ENCODE measurements around the gene BCLAF3. TPM values are rescaled to one million over a fixed set of nuclear protein-coding genes. Genes with fewer than 3 reads are reported as not detected.

BCLAF3 gene
- total RNA-seq, 2 experiments from 2014 or later = 5.5 to 7.6 TPM

DNA sequence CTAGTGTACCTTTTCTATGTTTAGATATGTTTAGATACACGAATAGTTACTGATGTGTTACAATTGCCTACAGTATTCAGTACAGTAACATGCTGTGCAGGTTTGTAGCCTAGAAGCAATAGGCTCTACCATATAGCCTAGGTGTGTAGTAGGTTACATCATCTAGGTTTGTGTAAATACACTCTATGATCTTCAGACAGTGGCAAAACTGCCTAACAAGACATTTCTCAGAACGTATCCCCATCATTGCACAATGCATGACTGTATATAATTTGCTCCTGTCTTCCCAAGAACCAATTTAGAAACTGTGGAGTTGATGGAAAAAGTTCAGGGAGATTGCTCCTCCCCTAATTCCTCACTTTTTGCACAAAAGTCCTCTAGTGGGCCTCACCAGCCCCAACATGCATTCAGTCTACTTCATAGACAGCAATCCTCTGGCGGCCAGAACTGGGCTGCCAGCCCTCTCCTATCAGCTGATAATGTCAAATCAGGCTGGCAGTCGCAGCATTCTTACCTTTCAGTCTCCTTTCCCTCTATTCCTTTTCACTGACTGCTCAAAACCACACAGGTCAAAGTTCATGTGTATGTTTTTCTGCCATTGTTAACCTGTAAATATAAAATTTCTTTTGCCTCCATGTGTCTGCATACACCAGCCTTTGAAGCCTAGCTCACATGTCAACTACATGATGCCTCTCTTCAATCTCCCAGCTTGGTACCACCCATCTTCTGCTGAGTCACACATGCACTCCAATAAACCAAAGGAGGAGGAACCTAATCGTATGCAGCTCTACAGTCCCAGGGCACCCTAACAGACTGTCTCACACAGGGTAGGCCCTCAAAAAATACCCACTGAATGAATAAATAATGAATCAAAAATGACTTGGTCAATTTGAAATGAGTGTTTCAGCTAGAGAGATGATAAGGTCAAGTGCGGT is 32.0 kb downstream of the BCLAF3 start:
- no peaks in the 10 kb centered on the region for H3K27me3 Mint-ChIP-seq
- CTCF ChIA-PET = no interaction called here
- peaks cover 2% of the 10 kb centered on the region for H3K4me1 Mint-ChIP-seq
- H3K4me3 Mint-ChIP-seq = no peak overlapping the region
- DNase-seq (no peak), ATAC-seq (no peak)
- H3K27ac Mint-ChIP-seq = no peak overlapping the region
- peaks cover 4% of the 10 kb centered on the region for H3K36me3 Mint-ChIP-seq
- H3K9me3 Mint-ChIP-seq (ENCODE audit: low read depth) = no peaks in the 10 kb centered on the region

DNA sequence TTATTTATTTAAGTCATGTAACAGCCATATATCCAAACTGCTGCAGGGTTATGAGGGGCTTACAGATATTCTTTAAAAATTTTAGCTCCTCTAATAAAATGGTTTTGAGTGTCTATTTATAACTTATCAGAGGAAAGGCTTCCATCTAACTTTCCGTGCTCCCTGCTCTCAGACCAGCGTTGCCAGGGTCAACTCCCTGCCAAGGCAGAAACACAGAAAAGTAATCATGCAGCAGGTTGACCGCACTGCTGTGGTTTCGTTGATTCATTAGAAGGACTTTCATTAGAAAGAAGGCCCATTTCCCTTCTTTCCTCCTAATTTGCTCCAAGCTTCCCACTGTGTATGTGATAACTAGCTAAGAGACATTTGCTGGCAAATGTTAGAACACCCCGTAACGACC is 33.9 kb downstream of the BCLAF3 start:
- DNase-seq (no peak), ATAC-seq (no peak)
- CTCF ChIA-PET = no interaction called here
- Mint-ChIP-seq H3K27me3 (no peaks in the 10 kb centered on the region), H3K4me3 (no peak overlapping the region), H3K9me3 (ENCODE audit: low read depth) (no peaks in the 10 kb centered on the region), H3K4me1 (peaks cover 6% of the 10 kb centered on the region), H3K36me3 (peaks cover 6% of the 10 kb centered on the region), H3K27ac (no peak overlapping the region)

DNA sequence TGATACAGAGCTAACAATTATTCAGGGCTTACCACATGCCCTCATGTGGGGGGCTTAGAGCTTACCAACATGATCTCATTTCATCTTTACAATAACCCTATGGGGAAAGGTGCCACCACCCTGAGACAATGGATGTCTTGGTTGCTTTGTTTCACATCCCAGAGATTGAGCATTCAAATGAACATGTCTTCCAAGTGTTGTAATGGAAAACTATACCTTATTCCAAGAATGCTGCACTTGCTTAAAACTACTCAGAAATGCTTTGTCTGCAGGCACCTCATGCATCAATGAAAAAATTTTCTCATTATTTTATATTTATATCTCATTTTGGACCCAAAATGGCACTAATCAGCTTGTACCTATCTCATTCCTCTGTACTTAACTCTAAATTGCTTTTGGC is 34.6 kb downstream of the BCLAF3 start:
- CTCF ChIA-PET = no interaction called here
- ATAC-seq (no peak), DNase-seq (no peak)
- H3K9me3 Mint-ChIP-seq (ENCODE audit: low read depth) = no peaks in the 10 kb centered on the region
- H3K4me3 Mint-ChIP-seq = no peak overlapping the region
- peaks cover 6% of the 10 kb centered on the region for H3K4me1 Mint-ChIP-seq
- H3K27ac Mint-ChIP-seq = no peak overlapping the region
- no peaks in the 10 kb centered on the region for H3K27me3 Mint-ChIP-seq
- peaks cover 6% of the 10 kb centered on the region for H3K36me3 Mint-ChIP-seq

DNA sequence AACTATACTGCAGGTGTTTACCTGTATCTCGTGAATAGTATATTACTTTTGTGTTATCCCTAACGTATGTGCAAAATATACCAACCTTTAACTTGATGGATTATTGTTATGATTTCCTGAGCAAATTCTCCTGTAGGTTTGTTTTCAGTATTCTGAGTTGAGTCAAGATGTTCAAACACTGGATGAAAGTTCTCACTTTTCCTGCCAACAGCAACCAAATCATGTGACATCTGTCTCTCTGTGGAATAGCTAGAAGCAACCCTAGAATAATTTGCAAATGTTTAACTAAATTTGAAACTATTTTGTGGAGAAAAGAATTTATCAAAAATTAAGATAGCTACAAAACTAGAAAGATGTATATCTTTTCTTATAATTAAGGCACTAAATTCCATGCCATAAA is 35.6 kb downstream of the BCLAF3 start:
- no peaks in the 10 kb centered on the region for H3K9me3 Mint-ChIP-seq (ENCODE audit: low read depth)
- peaks cover 9% of the 10 kb centered on the region for H3K36me3 Mint-ChIP-seq
- no peak overlapping the region for H3K27ac Mint-ChIP-seq
- H3K4me1 Mint-ChIP-seq = peaks cover 4% of the 10 kb centered on the region
- no peak for DNase-seq
- CTCF ChIA-PET = no interaction called here
- ATAC-seq = no peak
- H3K4me3 Mint-ChIP-seq = no peak overlapping the region
- H3K27me3 Mint-ChIP-seq = no peaks in the 10 kb centered on the region

DNA sequence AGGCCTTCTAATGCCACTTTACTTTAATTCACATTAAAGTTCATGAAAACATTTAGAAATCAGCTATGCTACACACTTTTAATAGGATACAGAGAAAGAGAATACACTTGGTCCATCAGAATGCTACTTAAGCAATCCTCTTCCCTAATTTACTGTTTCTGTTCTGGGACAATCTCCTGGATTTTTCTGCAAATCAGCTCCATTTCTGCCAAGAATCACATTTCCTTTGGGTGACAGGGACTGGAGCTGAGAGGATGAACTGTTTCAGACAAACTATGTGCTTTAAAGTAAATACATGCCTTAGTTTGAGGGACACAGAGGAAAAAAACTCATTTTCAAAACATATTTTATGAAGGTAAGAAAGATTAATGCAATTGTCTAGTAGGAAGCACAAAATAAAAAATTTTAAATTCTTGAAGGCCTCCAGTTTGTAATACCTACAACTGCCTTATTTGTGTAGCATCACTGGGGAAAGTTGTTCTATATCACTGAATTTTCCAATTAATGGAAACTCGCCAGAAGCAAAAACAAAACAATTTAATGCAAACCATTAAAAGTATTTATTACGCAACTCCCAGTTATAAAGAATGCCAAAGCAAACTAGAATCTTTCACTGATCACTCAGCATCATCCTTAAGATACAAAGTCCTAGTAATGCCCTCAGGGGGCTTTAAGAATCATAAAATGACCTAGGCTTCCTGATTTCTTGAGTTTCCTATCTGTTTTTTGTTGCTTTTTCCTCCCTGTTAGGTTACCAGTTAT is 36.3 kb downstream of the BCLAF3 start:
- H3K27ac Mint-ChIP-seq = no peak overlapping the region
- H3K36me3 Mint-ChIP-seq = peaks cover 10% of the 10 kb centered on the region
- H3K27me3 Mint-ChIP-seq = no peaks in the 10 kb centered on the region
- H3K4me1 Mint-ChIP-seq = peaks cover 4% of the 10 kb centered on the region
- DNase-seq (no peak), ATAC-seq (no peak)
- CTCF ChIA-PET = no interaction called here
- no peak overlapping the region for H3K4me3 Mint-ChIP-seq
- no peaks in the 10 kb centered on the region for H3K9me3 Mint-ChIP-seq (ENCODE audit: low read depth)

DNA sequence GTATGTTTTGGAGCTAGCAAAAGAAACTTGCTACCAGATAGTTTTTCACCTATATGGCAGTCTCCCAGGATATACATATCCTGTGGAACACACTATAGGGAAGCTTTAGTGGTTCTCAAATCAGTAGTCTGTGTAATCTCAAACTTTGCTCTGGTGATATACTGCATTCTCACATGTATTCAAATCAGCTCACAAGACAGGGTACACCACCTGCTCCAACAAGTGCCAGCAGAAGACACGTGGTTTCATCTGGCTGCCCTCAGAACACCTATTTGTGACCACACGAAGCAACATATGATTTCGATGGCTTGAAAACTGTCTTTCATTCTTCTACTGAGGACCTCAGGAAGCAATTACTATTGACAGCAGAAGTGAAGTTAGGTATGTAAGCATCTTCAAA is 37.7 kb downstream of the BCLAF3 start:
- Mint-ChIP-seq H3K9me3 (ENCODE audit: low read depth) (no peaks in the 10 kb centered on the region), H3K27ac (no peak overlapping the region), H3K36me3 (peaks cover 15% of the 10 kb centered on the region), H3K27me3 (no peaks in the 10 kb centered on the region), H3K4me3 (no peak overlapping the region), H3K4me1 (peaks cover 4% of the 10 kb centered on the region)
- CTCF ChIA-PET = no interaction called here
- no peak for ATAC-seq
- no peak for DNase-seq

DNA sequence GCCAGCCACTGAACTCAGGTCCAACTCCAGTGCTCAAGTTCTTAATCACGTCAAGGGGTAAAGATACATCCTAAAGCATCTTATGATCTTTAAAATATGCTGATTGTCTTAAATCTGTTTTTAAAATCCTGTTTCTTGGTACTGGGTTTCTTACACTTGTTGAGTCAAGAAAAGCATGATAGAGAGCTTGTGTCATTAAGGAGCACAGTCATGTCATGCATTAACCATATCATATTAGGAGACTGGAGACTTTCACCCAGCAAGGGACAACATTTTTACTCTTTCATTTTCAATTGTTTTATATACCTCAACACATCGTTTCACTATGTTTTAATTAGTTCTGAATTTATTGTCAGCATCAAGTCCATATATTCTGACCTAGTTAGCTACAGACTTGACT is 41.5 kb downstream of the BCLAF3 start:
- ATAC-seq (no peak), DNase-seq (no peak)
- CTCF ChIA-PET = no interaction called here
- Mint-ChIP-seq H3K9me3 (ENCODE audit: low read depth) (no peaks in the 10 kb centered on the region), H3K4me1 (peaks cover 4% of the 10 kb centered on the region), H3K36me3 (peaks cover 26% of the 10 kb centered on the region), H3K27me3 (no peaks in the 10 kb centered on the region), H3K4me3 (no peak overlapping the region), H3K27ac (no peak overlapping the region)

DNA sequence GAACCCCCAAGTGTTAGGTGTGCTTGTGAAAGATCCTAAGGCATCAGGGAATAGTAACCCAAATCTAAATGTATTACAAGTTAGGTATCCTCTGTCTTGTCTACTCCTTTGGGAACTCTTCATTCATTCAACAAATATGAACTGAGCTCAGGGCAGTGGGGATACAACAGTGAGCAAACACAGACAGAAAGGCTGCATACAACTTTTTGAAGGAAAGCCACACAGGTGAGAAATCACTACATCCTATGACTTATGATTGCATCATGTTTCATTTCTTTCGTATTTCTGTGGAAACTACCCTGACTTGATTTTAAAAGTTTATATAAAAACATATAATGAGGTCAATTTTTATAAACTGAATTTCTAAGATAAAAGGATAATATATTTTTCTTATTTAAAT is 43.2 kb downstream of the BCLAF3 start:
- Mint-ChIP-seq H3K4me3 (no peak overlapping the region), H3K27ac (no peak overlapping the region), H3K36me3 (peaks cover 22% of the 10 kb centered on the region), H3K9me3 (ENCODE audit: low read depth) (no peaks in the 10 kb centered on the region), H3K4me1 (no peaks in the 10 kb centered on the region), H3K27me3 (no peaks in the 10 kb centered on the region)
- CTCF ChIA-PET = no interaction called here
- no peak for DNase-seq
- no peak for ATAC-seq

Small RNA genes lying within 50 kb of the gene (microRNA-seq; reads per million reads assigned to microRNA genes)
- 3.0 reads per million for gene MIR23C

Other genes starting within 250 kb of the BCLAF3 start
- 100 to 1,000 TPM in 1 of 2 experiments, 10 to 100 TPM in 1; 99.7 to 119 TPM for gene SH3KBP1, start 103.5 kb downstream of the BCLAF3 start, total RNA-seq
- gene MAP7D2, start 125.8 kb upstream of the BCLAF3 start, total RNA-seq = under 1 TPM; 0.15 to 0.40 TPM
- gene EIF1AX, start 150.8 kb upstream of the BCLAF3 start, total RNA-seq = 10 to 100 TPM; 58.4 to 83.6 TPM